Keratinocyte (primary cell): ENCODE measurements around the gene HHATL.

ENCODE experiments used
- CTCF ChIP-seq, 3 experiments: IDR thresholded peaks in 1 of 3; conservative IDR thresholded peaks in 1 of 3; optimal IDR thresholded peaks in 1 of 3; 2 replicates in 2 of 3; 3 replicates in 1 of 3; pipeline versions ENCODE3 to v1.5.1; 2011; ENCODE audit warnings: low read length in 3 of 3, mild to moderate bottlenecking in 3 of 3, moderate library complexity in 2 of 3, control low read depth in 1 of 3, inconsistent platforms in 1 of 3; ENCODE audit not compliant: insufficient read depth in 2 of 3; ENCODE audit errors: extremely low read depth in 1 of 3
- EZH2 ChIP-seq: IDR thresholded peaks from one replicate; pipeline ENCODE4 v1.6.1; 2012; ENCODE audit warnings: inconsistent platforms, mild to moderate bottlenecking, low read length, moderate library complexity

DNA sequence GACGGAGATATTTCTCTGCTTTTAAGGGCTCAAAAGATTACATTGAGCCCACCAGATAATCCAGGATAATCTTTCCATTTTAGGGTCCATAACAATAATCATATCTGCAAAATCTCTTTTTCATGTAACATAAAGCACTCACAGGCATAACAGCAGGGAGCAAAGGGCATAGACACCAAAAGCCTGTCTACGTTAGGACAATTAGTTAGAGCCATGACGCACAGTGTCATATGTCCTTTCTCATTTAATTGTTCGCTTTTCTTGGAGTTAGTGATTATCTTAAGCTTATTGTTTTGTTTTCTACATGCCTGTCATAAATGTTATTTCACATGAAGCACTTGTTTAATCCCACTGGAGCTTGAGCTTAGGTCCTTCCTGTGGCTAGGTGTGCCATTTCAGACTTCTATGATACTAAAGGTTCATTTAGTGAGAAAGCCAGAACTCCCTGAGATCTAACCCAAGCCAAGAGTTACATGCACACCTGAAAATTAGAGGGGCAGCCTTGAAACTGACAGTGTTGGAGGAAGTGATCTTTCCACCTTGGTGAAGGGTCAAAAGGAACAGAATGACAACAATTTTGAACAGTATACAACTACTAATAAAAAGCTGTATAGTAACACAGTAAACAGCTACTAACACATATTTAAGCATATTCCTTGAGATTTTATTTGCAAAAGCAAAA is 11.7 kb upstream of the HHATL start:
- no peak for TF ChIP-seq CTCF (optimal IDR thresholded peaks at IDR 0.05 in 1 of 3, IDR thresholded peaks at IDR 0.05 in 1 of 3, conservative IDR thresholded peaks at IDR 0.05 in 1 of 3; ENCODE audit: extremely low read depth in 1 of 3, insufficient read depth in 2 of 3, low read length in 3 of 3)
- no peak for TF ChIP-seq EZH2
